Glomerular visceral epithelial cell (primary cell): ENCODE results near the gene SMAD1.
"Not testable (repeated sequence)": the region's sequence is repeated elsewhere in the genome, so short reads cannot be mapped to it uniquely, and the experiment has no call there.

Experiments used
- DNase-seq: peaks from one replicate; pipeline ENCODE4 v3.0.0-alpha.2; 2016; ENCODE audit errors: extremely low spot score

The SMAD1 gene

GRCh38 chr4:145563293-145563985, 81.8 kb downstream of the SMAD1 start:
- no peak for DNase-seq

GRCh38 chr4:145564540-145564939, 82.9 kb downstream of the SMAD1 start:
- DNase-seq = peak; percentile 6

- no peak for DNase-seq
These were observed 83.7 kb downstream of the SMAD1 start for GRCh38 chr4:145565328-145565727.

- DNase-seq = no peak
These were observed 84.5 kb downstream of the SMAD1 start for GRCh38 chr4:145566086-145566708.

GRCh38 chr4:145566768-145567167, 85.1 kb downstream of the SMAD1 start:
- no peak for DNase-seq

GRCh38 chr4:145567516-145567915, 85.9 kb downstream of the SMAD1 start:
- no peak for DNase-seq

GRCh38 chr4:145574546-145574945, 92.9 kb downstream of the SMAD1 start:
- DNase-seq = not testable (repeated sequence)

GRCh38 chr4:145580906-145581305, 99.3 kb downstream of the SMAD1 start:
- DNase-seq = no peak

GRCh38 chr4:145583191-145584055, 101.8 kb downstream of the SMAD1 start:
- DNase-seq = no peak

GRCh38 chr4:145587088-145587754, 105.6 kb downstream of the SMAD1 start:
- no peak for DNase-seq

GRCh38 chr4:145589381-145589780, 107.7 kb downstream of the SMAD1 start:
- DNase-seq = not testable (repeated sequence)

- no peak for DNase-seq
These were observed 108.5 kb downstream of the SMAD1 start for GRCh38 chr4:145589916-145590702.

- DNase-seq = no peak
These were observed 120.6 kb downstream of the SMAD1 start for GRCh38 chr4:145602129-145602760.

- DNase-seq = no peak
These were observed 124.3 kb downstream of the SMAD1 start for GRCh38 chr4:145605941-145606340.
